Endothelial cell of umbilical vein (primary cell): Measurements from ENCODE around the gene MB. TPM values are rescaled to one million over a fixed set of nuclear protein-coding genes. Genes with fewer than 3 reads are reported as not detected.
"Not testable (repeated sequence)": the region's sequence is repeated elsewhere in the genome, so short reads cannot be mapped to it uniquely, and the experiment has no call there.

Experiments
- Bru-seq: library from RNA; stranded (reverse); fragments of 400-500 nt; gene quantifications from one replicate; lab custom pipeline; 2021; lab: Mats Ljungman, UMichigan
- BruChase-seq, 2 experiments: library from RNA; stranded (reverse); fragments of 400-500 nt; gene quantifications; one replicate each; lab custom pipeline; 2021; lab: Mats Ljungman, UMichigan
- BruUV-seq: library from RNA; stranded (reverse); fragments of 400-500 nt; replicated peaks from 2 replicates; lab custom pipeline; 2021; lab: Mats Ljungman, UMichigan
- CTCF ChIA-PET: fragments of 300-600, 350-600 bp; sonication (Branson Sonifier 250); formaldehyde crosslinking; loops from one replicate; lab custom pipeline; 2021; ENCODE audit warnings: antibody characterized with exemption, inconsistent platforms; lab: Charles Lee
- POLR2A ChIA-PET: fragments of 300-600, 350-600 bp; sonication (Branson Sonifier 250); formaldehyde crosslinking; loops from one replicate; lab custom pipeline; 2021; ENCODE audit warnings: antibody characterized with exemption, inconsistent platforms; lab: Charles Lee
- DNase-seq: peaks from one replicate; pipeline ENCODE4 v3.0.0-alpha.2; 2011; ENCODE audit warnings: low read depth, low spot score
- FAIRE-seq: peaks from 2 replicates; lab custom pipeline; 2011; peaks lifted over from hg19 to GRCh38; lab: Jason Lieb, UNC
- H2AFZ ChIP-seq: 2 replicates; pipeline ENCODE4 v1.6.0; 2012; ENCODE audit warnings: low read depth, low read length, control low read depth, inconsistent platforms
- H3K27ac ChIP-seq: 2 replicates; pipeline ENCODE4 v1.5.1; 2011; ENCODE audit warnings: low read depth, mild to moderate bottlenecking, control low read depth, low read length, moderate library complexity; ENCODE audit not compliant: insufficient read depth
- H3K27me3 ChIP-seq, 2 experiments: 2 replicates each; pipeline versions ENCODE4 v1.6.0 to v1.6.1; 2011; ENCODE audit warnings: low read length in 2 of 2, mixed read lengths in 1 of 2; ENCODE audit not compliant: control insufficient read depth in 2 of 2, insufficient read depth in 2 of 2
- H3K36me3 ChIP-seq, 2 experiments: 2 replicates in 1 of 2; 3 replicates in 1 of 2; pipeline ENCODE4 v1.5.1; 2011; ENCODE audit warnings: low read length in 2 of 2, mild to moderate bottlenecking in 1 of 2, moderate library complexity in 1 of 2; ENCODE audit not compliant: control insufficient read depth in 2 of 2, insufficient read depth in 2 of 2; ENCODE audit errors: extremely low read depth in 1 of 2
- H3K4me1 ChIP-seq: 3 replicates; pipeline ENCODE4 v1.5.1; 2011; ENCODE audit warnings: mild to moderate bottlenecking, low read length; ENCODE audit not compliant: control insufficient read depth, insufficient read depth; ENCODE audit errors: extremely low read depth
- H3K4me2 ChIP-seq: 2 replicates; pipeline ENCODE4 v1.6.1; 2011; ENCODE audit warnings: low read length, control low read depth, mixed read lengths; ENCODE audit not compliant: insufficient read depth
- H3K4me3 ChIP-seq, 3 experiments: fragments of 200-600 bp in 1 of 3; sonication (generic), shearing (Covaris generic) in 1 of 3; replicated peaks in 1 of 3; 2 replicates each; pipeline ENCODE4 v1.5.1; 2011 to 2016; ENCODE audit warnings: control low read depth in 3 of 3, low read length in 3 of 3, mild to moderate bottlenecking in 2 of 3, inconsistent platforms in 1 of 3, low read depth in 1 of 3, moderate library complexity in 1 of 3; ENCODE audit not compliant: insufficient read depth in 1 of 3
- H3K79me2 ChIP-seq: 2 replicates; pipeline ENCODE4 v1.6.0; 2012; ENCODE audit warnings: low read length, inconsistent platforms; ENCODE audit not compliant: control insufficient read depth, insufficient read depth
- H3K9ac ChIP-seq: replicated peaks from 2 replicates; pipeline ENCODE3; 2011; ENCODE audit warnings: low read length, control low read depth; ENCODE audit not compliant: insufficient read depth; ENCODE audit errors: extremely low read depth
- H3K9me1 ChIP-seq: replicated peaks from 3 replicates; pipeline ENCODE4 v1.6.0; 2011; ENCODE audit warnings: mild to moderate bottlenecking, low read length; ENCODE audit not compliant: control insufficient read depth, insufficient read depth; ENCODE audit errors: extremely low read depth
- H3K9me3 ChIP-seq: replicated peaks from 2 replicates; pipeline ENCODE4 v1.5.1; 2012; ENCODE audit warnings: low read length, inconsistent platforms; ENCODE audit not compliant: control insufficient read depth, insufficient read depth
- H4K20me1 ChIP-seq: replicated peaks from 2 replicates; pipeline ENCODE3; 2011; ENCODE audit warnings: mild to moderate bottlenecking, low read length; ENCODE audit not compliant: control insufficient read depth, insufficient read depth; ENCODE audit errors: extremely low read depth
- CTCF ChIP-seq, 2 donors: IDR thresholded peaks; 1 replicate in 1 of 2; 2 replicates in 1 of 2; pipeline ENCODE4 v1.5.1; 2011; ENCODE audit warnings: low read length in 2 of 2, mild to moderate bottlenecking in 2 of 2, moderate library complexity in 2 of 2, control low read depth in 1 of 2, inconsistent platforms in 1 of 2, low read depth in 1 of 2; ENCODE audit not compliant: insufficient read depth in 1 of 2; ENCODE audit errors: extremely low read depth in 1 of 2
- EZH2 ChIP-seq: IDR thresholded peaks from 2 replicates; pipeline ENCODE4 v1.6.1; 2012; ENCODE audit warnings: borderline replicate concordance, low read depth, mild to moderate bottlenecking, moderate library complexity, low read length, inconsistent platforms; ENCODE audit not compliant: severe bottlenecking
- FOS ChIP-seq: IDR thresholded peaks from 2 replicates; pipeline ENCODE4 v1.6.1; 2011; ENCODE audit warnings: mild to moderate bottlenecking, low read length, moderate library complexity, borderline replicate concordance; ENCODE audit not compliant: insufficient read depth
- GATA2 ChIP-seq: IDR thresholded peaks from 2 replicates; pipeline ENCODE4 v1.7.0; 2011; ENCODE audit warnings: low read depth, mild to moderate bottlenecking, moderate library complexity, mixed read lengths, low read length; ENCODE audit not compliant: insufficient read length, insufficient read depth
- JUN ChIP-seq: IDR thresholded peaks from 2 replicates; pipeline ENCODE4 v1.6.1; 2011; ENCODE audit warnings: borderline replicate concordance, low read depth; ENCODE audit not compliant: insufficient read length, insufficient read depth
- MYC ChIP-seq: IDR thresholded peaks from one replicate; pipeline ENCODE4 v1.6.1; 2011; ENCODE audit warnings: mild to moderate bottlenecking, low read depth, low read length
- POLR2A ChIP-seq: IDR thresholded peaks from 2 replicates; pipeline ENCODE4 v1.6.1; 2012; ENCODE audit warnings: low read depth, mild to moderate bottlenecking, control low read depth, low read length
- POLR2AphosphoS5 ChIP-seq: IDR thresholded peaks from 2 replicates; pipeline ENCODE4 v1.6.1; 2012; ENCODE audit warnings: low read depth, mild to moderate bottlenecking, control low read depth, low read length, moderate library complexity; ENCODE audit not compliant: insufficient read depth
- dilution Hi-C: fragments of 300-500 bp; cut with MboI; formaldehyde crosslinking; loops from one replicate; pipeline ENCODE4 v1.15.0; 2019; ENCODE audit warnings: low sequenced_read_pairs; ENCODE audit not compliant: extremely low pct_ligation_motif_present
- intact Hi-C: fragments of 100-400 bp; cut with micrococcal nuclease; formaldehyde crosslinking; loops from one replicate; pipeline ENCODE4 v1.10.0; 2022
- long read RNA-seq: library from polyadenylated mRNA; stranded (forward); transcript quantifications from one replicate; pipeline ENCODE4 v2.0.0, GENCODE V29; 2021
- polyA minus RNA-seq, 3 experiments: library from RNA; depleted of rRNA, polyadenylated mRNA; stranded (reverse); fragments of >200 nt; gene quantifications; 1 replicate in 1 of 3; 2 replicates in 2 of 3; pipeline ENCODE4 v1.2.3, GENCODE V29; 2011
- polyA plus RNA-seq, 4 experiments: library from polyadenylated mRNA; depleted of rRNA in 3 of 4; stranded (reverse) in 3 of 4; unstranded in 1 of 4; fragments of >200 nt; gene quantifications; 2 replicates each; pipeline versions ENCODE4 v1.2.1 to v1.2.3, GENCODE V29; 2011 to 2012; ENCODE audit warnings: missing spikeins in 1 of 4
- total RNA-seq: library from RNA; stranded (reverse); gene quantifications from 2 replicates; pipeline ENCODE4 v1.2.3, GENCODE V29; 2021
- TF ChIP-seq, protein P1 (sequence below): IDR thresholded peaks from 2 replicates; pipeline ENCODE4 v1.6.1; 2011; ENCODE audit not compliant: insufficient read depth, insufficient read length

MB gene
- total RNA-seq (not detected in 2 replicates), polyA plus RNA-seq (not detected in 2 replicates), polyA minus RNA-seq (not detected in 2 replicates), Bru-seq, nascent RNA (not detected), BruChase-seq, experiment 1, labeled RNA remaining after a 6-hour chase (percentile 6 among the genes with signal in this experiment), BruChase-seq, experiment 2, labeled RNA remaining after a 2-hour chase (percentile 6 among the genes with signal in this experiment)
- polyA plus RNA-seq (2011; cell fraction: cytosol; rRNA removed): not detected in 2 replicates
- not detected in 2 replicates for polyA plus RNA-seq (2011; cell fraction: nucleus; rRNA removed)
- polyA plus RNA-seq (2012): not detected in 2 replicates
- 1.1 TPM for polyA minus RNA-seq (2011; cell fraction: cytosol; rRNA and poly(A)+ RNA removed)
- polyA minus RNA-seq (2011; cell fraction: nucleus; rRNA and poly(A)+ RNA removed): not detected in 2 replicates
- long read RNA-seq: 0 reads

DNA sequence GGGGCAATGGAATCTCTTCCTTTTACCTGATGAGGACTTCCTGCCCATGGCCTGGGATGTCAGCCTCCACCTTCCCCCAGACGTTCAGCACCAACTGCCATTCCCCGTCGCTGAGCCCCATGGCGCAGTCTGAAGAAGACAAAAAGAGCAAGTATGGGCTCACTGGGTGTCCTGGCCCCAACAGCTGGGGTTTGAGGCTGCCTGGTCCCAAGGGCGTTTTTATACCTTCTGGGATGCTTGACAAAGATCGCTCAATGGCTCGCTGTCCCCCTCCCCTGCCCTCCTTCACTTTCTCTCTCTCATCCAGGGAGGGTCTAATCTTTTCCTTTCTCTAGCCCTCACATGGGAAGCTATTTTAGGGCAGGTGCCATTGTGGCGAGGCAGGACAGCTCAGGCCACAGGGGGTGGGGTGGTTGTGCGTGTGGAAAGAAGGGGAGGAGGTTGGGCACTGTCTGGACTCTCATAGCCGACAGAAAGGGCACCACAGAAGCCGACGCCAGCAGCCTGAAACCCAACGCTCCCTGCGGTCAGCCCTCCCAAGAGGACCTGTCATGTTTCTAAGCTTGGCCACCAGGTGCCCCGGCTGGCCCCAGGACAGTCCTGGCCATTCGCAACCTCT lies at the start of gene MB:
TSS of gene MB (minus strand) at position 193 of the 619 bp plus-strand sequence. CDS start at position 121, 72 bp downstream.
- Histone ChIP-seq H3K27ac (no peak within 1 kb of the TSS), H3K9me1 (no peaks in the 10 kb centered on the region), H3K36me3 (no peaks in the 10 kb centered on the region), H3K27me3 (peaks cover 10 to 15% of the 10 kb centered on the region in 2 experiments), H2AFZ (no peak within 1 kb of the TSS), H3K4me1 (no peaks in the 10 kb centered on the region), H4K20me1 (no peaks in the 10 kb centered on the region), H3K4me3 (no peak within 1 kb of the TSS), H3K9me3 (no peaks in the 10 kb centered on the region), H3K9ac (no peak within 1 kb of the TSS), H3K4me2 (no peak within 1 kb of the TSS), H3K79me2 (no peaks in the 10 kb centered on the region)
- no TSS peak for BruUV-seq
- FAIRE-seq (no peak), DNase-seq (no peak)
- intact Hi-C loops (no loop called here), dilution Hi-C loops (no loop called here)
- POLR2A ChIA-PET: no interaction called here
- TF ChIP-seq EZH2 (no peak), POLR2AphosphoS5 (no peak), GATA2 (no peak), POLR2A (no peak), FOS (no peak), CTCF (IDR thresholded peaks at IDR 0.05; ENCODE audit: extremely low read depth in 1 of 2, insufficient read depth in 1 of 2, low read depth in 1 of 2, low read length in 2 of 2) (no peak), MYC (no peak), JUN (no peak)
- TF ChIP-seq, protein P1, sequence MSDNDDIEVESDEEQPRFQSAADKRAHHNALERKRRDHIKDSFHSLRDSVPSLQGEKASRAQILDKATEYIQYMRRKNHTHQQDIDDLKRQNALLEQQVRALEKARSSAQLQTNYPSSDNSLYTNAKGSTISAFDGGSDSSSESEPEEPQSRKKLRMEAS: no peak
- CTCF ChIA-PET: interaction anchor here (1.0 to 1.6 kb wide), 2 partner anchors 187 to 449 kb away, joined by 3 to 8 read pairs; no protein-coding TSS in a partner anchor

- H4K20me1 ChIP-seq, H3K9me1 ChIP-seq, H3K4me3 ChIP-seq, BruUV-seq, H2AFZ ChIP-seq, DNase-seq, POLR2A ChIA-PET, dilution Hi-C loops, H3K36me3 ChIP-seq, H3K27me3 ChIP-seq, H3K79me2 ChIP-seq, FAIRE-seq, H3K27ac ChIP-seq, H3K4me1 ChIP-seq, H3K9ac ChIP-seq, intact Hi-C loops, H3K4me2 ChIP-seq, H3K9me3 ChIP-seq: not testable (repeated sequence)
- CTCF ChIA-PET: interaction anchor here (1.4 kb wide), 1 partner anchor 35 kb away, joined by 3 read pairs; no protein-coding TSS in a partner anchor
Observed at GRCh38 chr22:35666699-35667098, 49.6 kb upstream of the MB start.
